Keratinocyte (primary cell): Measurements from ENCODE around the gene GADD45G. TPM values are rescaled to one million over a fixed set of nuclear protein-coding genes. Genes with fewer than 3 reads are reported as not detected.

Experiments used
- DNase-seq: peaks from one replicate; pipeline ENCODE4 v3.0.0-alpha.2; 2011; ENCODE audit warnings: low read depth, missing footprints, low spot score
- FAIRE-seq: peaks from 2 replicates; lab custom pipeline; 2011; peaks lifted over from hg19 to GRCh38; lab: Jason Lieb, UNC
- H2AFZ ChIP-seq: 2 replicates; pipeline ENCODE4 v1.6.0; 2012; ENCODE audit warnings: low read length, control low read depth, inconsistent platforms; ENCODE audit not compliant: control insufficient read depth
- H3K27ac ChIP-seq: 2 replicates; pipeline ENCODE4 v1.5.1; 2011; ENCODE audit warnings: low read length; ENCODE audit not compliant: control insufficient read depth, insufficient read depth
- H3K27me3 ChIP-seq: 3 replicates; pipeline ENCODE4 v1.6.0; 2011; ENCODE audit warnings: low read length; ENCODE audit not compliant: control insufficient read depth, insufficient read depth; ENCODE audit errors: extremely low read depth
- H3K36me3 ChIP-seq, 2 experiments: 2 replicates in 1 of 2; 3 replicates in 1 of 2; pipeline ENCODE4 v1.5.1; 2011; ENCODE audit warnings: low read length in 2 of 2, mild to moderate bottlenecking in 1 of 2; ENCODE audit not compliant: control insufficient read depth in 2 of 2, insufficient read depth in 2 of 2; ENCODE audit errors: extremely low read depth in 1 of 2
- H3K4me1 ChIP-seq: 3 replicates; pipeline ENCODE4 v1.5.1; 2011; ENCODE audit warnings: low read length; ENCODE audit not compliant: control insufficient read depth, insufficient read depth; ENCODE audit errors: extremely low read depth
- H3K4me2 ChIP-seq: 3 replicates; pipeline ENCODE4 v1.6.0; 2011; ENCODE audit warnings: low read depth, low read length; ENCODE audit not compliant: control insufficient read depth, insufficient read depth; ENCODE audit errors: extremely low read depth
- H3K4me3 ChIP-seq, 3 experiments: fragments of 200-600 bp in 1 of 3; sonication (generic) in 1 of 3; 2 replicates in 2 of 3; 3 replicates in 1 of 3; pipeline ENCODE4 v1.5.1; 2011 to 2016; ENCODE audit warnings: low read length in 3 of 3, mild to moderate bottlenecking in 3 of 3, control low read depth in 2 of 3, inconsistent platforms in 1 of 3, low read depth in 1 of 3, mixed read lengths in 1 of 3, mixed run types in 1 of 3, moderate library complexity in 1 of 3; ENCODE audit not compliant: control insufficient read depth in 2 of 3, insufficient read depth in 2 of 3; ENCODE audit errors: extremely low read depth in 1 of 3
- H3K79me2 ChIP-seq: 2 replicates; pipeline ENCODE4 v1.6.0; 2012; ENCODE audit warnings: low read length; ENCODE audit not compliant: control insufficient read depth, insufficient read depth
- H3K9ac ChIP-seq: 3 replicates; pipeline ENCODE4 v1.6.0; 2011; ENCODE audit warnings: low read length; ENCODE audit not compliant: control insufficient read depth, insufficient read depth; ENCODE audit errors: extremely low read depth
- H3K9me1 ChIP-seq: 3 replicates; pipeline ENCODE4 v1.6.0; 2011; ENCODE audit warnings: low read length; ENCODE audit not compliant: control insufficient read depth, insufficient read depth; ENCODE audit errors: extremely low read depth
- H3K9me3 ChIP-seq: 2 replicates; pipeline ENCODE4 v1.5.1; 2012; ENCODE audit warnings: low read depth, low read length; ENCODE audit not compliant: control insufficient read depth
- H4K20me1 ChIP-seq: 3 replicates; pipeline ENCODE4 v1.6.0; 2011; ENCODE audit warnings: low read length; ENCODE audit not compliant: control insufficient read depth, insufficient read depth; ENCODE audit errors: extremely low read depth
- CTCF ChIP-seq, 3 experiments: IDR thresholded peaks in 1 of 3; conservative IDR thresholded peaks in 1 of 3; optimal IDR thresholded peaks in 1 of 3; 2 replicates in 2 of 3; 3 replicates in 1 of 3; pipeline versions ENCODE3 to v1.5.1; 2011; ENCODE audit warnings: low read length in 3 of 3, mild to moderate bottlenecking in 3 of 3, moderate library complexity in 2 of 3, control low read depth in 1 of 3, inconsistent platforms in 1 of 3; ENCODE audit not compliant: insufficient read depth in 2 of 3; ENCODE audit errors: extremely low read depth in 1 of 3
- EZH2 ChIP-seq: IDR thresholded peaks from one replicate; pipeline ENCODE4 v1.6.1; 2012; ENCODE audit warnings: inconsistent platforms, mild to moderate bottlenecking, low read length, moderate library complexity
- dilution Hi-C: fragments of 300-500 bp; cut with MboI; formaldehyde crosslinking; loops from one replicate; pipeline ENCODE4 v1.7.0; 2020; ENCODE audit warnings: low sequenced_read_pairs; ENCODE audit not compliant: extremely low pct_ligation_motif_present
- polyA plus RNA-seq, 5 experiments: library from polyadenylated mRNA; depleted of rRNA in 3 of 5; stranded (reverse) in 3 of 5; stranded (forward) in 1 of 5; unstranded in 1 of 5; fragments of >200 nt; gene quantifications; 1 replicate in 1 of 5; 2 replicates in 3 of 5; 3 replicates in 1 of 5; pipeline versions ENCODE4 v1.2.1 to v1.2.3, GENCODE V29; 2011 to 2012; ENCODE audit warnings: missing spikeins in 2 of 5, low read depth in 1 of 5, low replicate concordance in 1 of 5

The GADD45G gene
- polyA plus RNA-seq, 1 donor (not counting 4 experiments of a cell fraction or from before 2014, with no cell fraction given) = 0.05 TPM

GRCh38 chr9:89623925-89624420 lies 19.2 kb downstream of the GADD45G start:
- no peak overlapping the region for H3K4me2 ChIP-seq
- DNase-seq (no peak), FAIRE-seq (no peak)
- no peak overlapping the region for H3K4me3 ChIP-seq
- H3K36me3 ChIP-seq = no peaks in the 10 kb centered on the region
- H4K20me1 ChIP-seq = no peaks in the 10 kb centered on the region
- H3K79me2 ChIP-seq = no peaks in the 10 kb centered on the region
- no peak overlapping the region for H3K27ac ChIP-seq
- dilution Hi-C loops = no loop called here
- H3K9me1 ChIP-seq = no peaks in the 10 kb centered on the region
- H3K9ac ChIP-seq = no peak overlapping the region
- H3K27me3 ChIP-seq = peaks cover 20% of the 10 kb centered on the region
- H3K9me3 ChIP-seq = no peaks in the 10 kb centered on the region
- TF ChIP-seq EZH2 = no peak
- TF ChIP-seq CTCF (optimal IDR thresholded peaks at IDR 0.05 in 1 of 3, IDR thresholded peaks at IDR 0.05 in 1 of 3, conservative IDR thresholded peaks at IDR 0.05 in 1 of 3; ENCODE audit: extremely low read depth in 1 of 3, insufficient read depth in 2 of 3, low read length in 3 of 3) = no peak
- no peaks in the 10 kb centered on the region for H3K4me1 ChIP-seq
- no peak overlapping the region for H2AFZ ChIP-seq

- H3K9me3 ChIP-seq = no peaks in the 10 kb centered on the region
- no peak overlapping the region for H2AFZ ChIP-seq
- no peaks in the 10 kb centered on the region for H3K4me1 ChIP-seq
- no peak overlapping the region for H3K9ac ChIP-seq
- no peaks in the 10 kb centered on the region for H3K36me3 ChIP-seq
- dilution Hi-C loops = no loop called here
- no peaks in the 10 kb centered on the region for H4K20me1 ChIP-seq
- H3K79me2 ChIP-seq = no peaks in the 10 kb centered on the region
- H3K9me1 ChIP-seq = no peaks in the 10 kb centered on the region
- TF ChIP-seq EZH2 (no peak), CTCF (optimal IDR thresholded peaks at IDR 0.05 in 1 of 3, IDR thresholded peaks at IDR 0.05 in 1 of 3, conservative IDR thresholded peaks at IDR 0.05 in 1 of 3; ENCODE audit: extremely low read depth in 1 of 3, insufficient read depth in 2 of 3, low read length in 3 of 3) (no peak)
- H3K27me3 ChIP-seq = peaks cover 16% of the 10 kb centered on the region
- H3K4me3 ChIP-seq = no peak overlapping the region
- FAIRE-seq (no peak), DNase-seq (no peak)
- no peak overlapping the region for H3K27ac ChIP-seq
- no peak overlapping the region for H3K4me2 ChIP-seq
Measured at GRCh38 chr9:89625721-89626687, 21.2 kb downstream of the GADD45G start.
